CD4-positive, alpha-beta T cell treated with Interleukin-4 for 4 hours (primary cell): ENCODE results near the gene STARD5.
"Not testable (repeated sequence)": the region's sequence is repeated elsewhere in the genome, so short reads cannot be mapped to it uniquely, and the experiment has no call there.

Experiments used
- DNase-seq: peaks from one replicate; pipeline ENCODE4 v3.0.0-alpha.2; 2020

Gene STARD5

GRCh38 chr15:81336568-81336967 is 12.6 kb upstream of the STARD5 start:
- DNase-seq, result peak; percentile 53

- no peak for DNase-seq
These were observed 11.7 kb upstream of the STARD5 start for GRCh38 chr15:81335631-81336030.

- no peak for DNase-seq
These were observed 11.0 kb upstream of the STARD5 start for GRCh38 chr15:81334768-81335435.

- no peak for DNase-seq
These were observed 9.4 kb upstream of the STARD5 start for GRCh38 chr15:81333363-81333762.

GRCh38 chr15:81332326-81332725 is 8.4 kb upstream of the STARD5 start:
- no peak for DNase-seq

- no peak for DNase-seq
These were observed 7.7 kb upstream of the STARD5 start for GRCh38 chr15:81331600-81331999.

GRCh38 chr15:81331141-81331540 is 7.2 kb upstream of the STARD5 start:
- DNase-seq, result not testable (repeated sequence)

- no peak for DNase-seq
These were observed 6.6 kb upstream of the STARD5 start for GRCh38 chr15:81330366-81331090.

GRCh38 chr15:81329446-81329845 is 5.5 kb upstream of the STARD5 start:
- no peak for DNase-seq

- DNase-seq, result no peak
These were observed 3.6 kb upstream of the STARD5 start for GRCh38 chr15:81327516-81327915.

GRCh38 chr15:81326466-81327212 is 2.7 kb upstream of the STARD5 start:
- no peak for DNase-seq

- DNase-seq, result no peak
These were observed 390 bp downstream of the STARD5 start for GRCh38 chr15:81323559-81323943.

- no peak for DNase-seq
These were observed 1.2 kb downstream of the STARD5 start for GRCh38 chr15:81322676-81323253.

GRCh38 chr15:81321667-81322066 is 2.3 kb downstream of the STARD5 start:
- DNase-seq, result no peak

- no peak for DNase-seq
These were observed 6.3 kb downstream of the STARD5 start for GRCh38 chr15:81317642-81318017.

- no peak for DNase-seq
These were observed 7.7 kb downstream of the STARD5 start for GRCh38 chr15:81316267-81316666.

- no peak for DNase-seq
These were observed 8.3 kb downstream of the STARD5 start for GRCh38 chr15:81315452-81316175.

GRCh38 chr15:81314378-81314777 is 9.6 kb downstream of the STARD5 start:
- DNase-seq, result no peak

GRCh38 chr15:81313686-81314085 is 10.3 kb downstream of the STARD5 start:
- no peak for DNase-seq

GRCh38 chr15:81312790-81313543 is 11.0 kb downstream of the STARD5 start:
- DNase-seq, result no peak

- DNase-seq, result no peak
These were observed 12.0 kb downstream of the STARD5 start for GRCh38 chr15:81311752-81312464.
